C4-2B (cell line): ENCODE measurements around the gene MUC21.

Experiments used
- ZFX ChIP-seq: fragments of 450-650 bp; IDR thresholded peaks from 2 replicates; pipeline ENCODE4 v1.6.1; 2017
- TF ChIP-seq, protein P1 (sequence below): fragments of 450-650 bp; conservative IDR thresholded peaks from 2 replicates; pipeline ENCODE4 v1.5.1; 2017; ENCODE audit warnings: mild to moderate bottlenecking

DNA sequence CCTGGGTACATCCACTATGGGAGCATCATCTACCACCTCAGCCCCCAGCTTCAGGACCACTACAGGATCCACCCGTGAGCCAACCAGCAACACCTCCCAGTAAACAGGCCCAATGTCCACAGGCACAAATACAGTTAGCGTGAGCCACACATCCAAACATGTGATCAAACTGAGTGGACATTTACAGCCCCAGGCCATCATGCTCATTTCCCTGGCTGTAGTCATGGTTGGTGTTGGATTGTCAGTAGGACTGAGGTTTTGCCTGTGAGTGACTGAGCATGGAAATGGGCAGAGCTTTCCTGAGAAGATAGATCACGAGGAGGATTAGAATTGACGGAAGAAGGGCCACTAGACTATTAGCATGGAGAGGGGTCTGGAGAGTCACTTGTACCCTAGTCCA lies 10.7 kb upstream of the MUC21 start:
- TF ChIP-seq, protein P1, sequence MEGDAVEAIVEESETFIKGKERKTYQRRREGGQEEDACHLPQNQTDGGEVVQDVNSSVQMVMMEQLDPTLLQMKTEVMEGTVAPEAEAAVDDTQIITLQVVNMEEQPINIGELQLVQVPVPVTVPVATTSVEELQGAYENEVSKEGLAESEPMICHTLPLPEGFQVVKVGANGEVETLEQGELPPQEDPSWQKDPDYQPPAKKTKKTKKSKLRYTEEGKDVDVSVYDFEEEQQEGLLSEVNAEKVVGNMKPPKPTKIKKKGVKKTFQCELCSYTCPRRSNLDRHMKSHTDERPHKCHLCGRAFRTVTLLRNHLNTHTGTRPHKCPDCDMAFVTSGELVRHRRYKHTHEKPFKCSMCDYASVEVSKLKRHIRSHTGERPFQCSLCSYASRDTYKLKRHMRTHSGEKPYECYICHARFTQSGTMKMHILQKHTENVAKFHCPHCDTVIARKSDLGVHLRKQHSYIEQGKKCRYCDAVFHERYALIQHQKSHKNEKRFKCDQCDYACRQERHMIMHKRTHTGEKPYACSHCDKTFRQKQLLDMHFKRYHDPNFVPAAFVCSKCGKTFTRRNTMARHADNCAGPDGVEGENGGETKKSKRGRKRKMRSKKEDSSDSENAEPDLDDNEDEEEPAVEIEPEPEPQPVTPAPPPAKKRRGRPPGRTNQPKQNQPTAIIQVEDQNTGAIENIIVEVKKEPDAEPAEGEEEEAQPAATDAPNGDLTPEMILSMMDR = no peak
- TF ChIP-seq ZFX = no peak
